ENCODE data around the gene SLC5A6. TPM values are rescaled to one million over a fixed set of nuclear protein-coding genes. Genes with fewer than 3 reads are reported as not detected.

SLC5A6 gene
- polyA plus RNA-seq, 1 donor from 2014 or later: 64.3 TPM

GRCh38 chr2:27152102-27152795, 59.8 kb downstream of the SLC5A6 start (continued):
- TF ChIP-seq SMC3 (conservative IDR thresholded peaks at IDR 0.05; ENCODE audit: poor library complexity): no peak
- TF ChIP-seq POLR2AphosphoS5 (IDR thresholded peaks at IDR 0.05): no peak
- TF ChIP-seq TAF1 (IDR thresholded peaks at IDR 0.05; ENCODE audit: low read depth): no peak
- no peak for TF ChIP-seq RAD21 (conservative IDR thresholded peaks at IDR 0.05)

- H3K9me2 ChIP-seq (ENCODE audit: insufficient read depth, low read length): no peaks in the 10 kb centered on the region
- H2AFZ ChIP-seq (ENCODE audit: low read depth, low read length): no peak overlapping the region
- no peak overlapping the region for H3K27ac ChIP-seq (ENCODE audit: low read length)
- no peaks in the 10 kb centered on the region for H4K20me1 ChIP-seq (ENCODE audit: insufficient read depth)
- no peak overlapping the region for H3K4me3 ChIP-seq (ENCODE audit: low read length)
- no peak overlapping the region for H3K9ac ChIP-seq (ENCODE audit: low read length)
- no peaks in the 10 kb centered on the region for H3K36me3 ChIP-seq (ENCODE audit: insufficient read depth, low read length)
- no peaks in the 10 kb centered on the region for H3K27me3 ChIP-seq (ENCODE audit: insufficient read depth, low read depth, low read length)
- H3K4me2 ChIP-seq (ENCODE audit: low read length): no peak overlapping the region
- H3F3A ChIP-seq (ENCODE audit: insufficient read depth, low read length, poor library complexity, severe bottlenecking): no peaks in the 10 kb centered on the region
- no peak for TF ChIP-seq POLR2AphosphoS5 (IDR thresholded peaks at IDR 0.05)
- no peak for TF ChIP-seq EZH2 (IDR thresholded peaks at IDR 0.05; ENCODE audit: borderline replicate concordance, insufficient read depth, low read length, poor library complexity, severe bottlenecking)
- no peaks in the 10 kb centered on the region for H3K9me3 ChIP-seq (ENCODE audit: low read length)
- no peaks in the 10 kb centered on the region for H3K79me2 ChIP-seq (replicated peaks; ENCODE audit: insufficient read depth, low read length)
Measured at GRCh38 chr2:27150639-27151230, 61.3 kb downstream of the SLC5A6 start.

Other genes starting within 250 kb of the SLC5A6 start
- 69.2 and 87.1 TPM in 2 replicates for gene MAPRE3, start 241.6 kb downstream of the SLC5A6 start, polyA plus RNA-seq
- 10.3 and 14.9 TPM in 2 replicates for gene TMEM214, start 179.3 kb downstream of the SLC5A6 start, polyA plus RNA-seq
- 34.3 and 39.1 TPM in 2 replicates for gene AGBL5, start 160.6 kb downstream of the SLC5A6 start, polyA plus RNA-seq
- gene OST4, start 140.6 kb downstream of the SLC5A6 start, polyA plus RNA-seq: 263 and 292 TPM in 2 replicates
- gene EMILIN1, start 133.7 kb downstream of the SLC5A6 start, polyA plus RNA-seq: 1.3 and 2.2 TPM in 2 replicates
- gene KHK, start 125.5 kb downstream of the SLC5A6 start, polyA plus RNA-seq: 3.1 and 4.1 TPM in 2 replicates
- 24.5 and 33.7 TPM in 2 replicates for gene CGREF1, start 93.1 kb downstream of the SLC5A6 start, polyA plus RNA-seq
- not detected in 2 replicates for gene ABHD1, start 88.5 kb downstream of the SLC5A6 start, polyA plus RNA-seq
- 121 and 123 TPM in 2 replicates for gene PREB, start 77.6 kb downstream of the SLC5A6 start, polyA plus RNA-seq
- gene PRR30, start 72.9 kb downstream of the SLC5A6 start, polyA plus RNA-seq: not detected in 2 replicates
- not detected in 2 replicates for gene TCF23, start 63.3 kb downstream of the SLC5A6 start, polyA plus RNA-seq
- gene ATRAID, start 227 bp downstream of the SLC5A6 start, polyA plus RNA-seq: 94.3 and 121 TPM in 2 replicates
- 14.2 and 22.8 TPM in 2 replicates for gene CAD, start 5.1 kb upstream of the SLC5A6 start, polyA plus RNA-seq
- gene SLC30A3, start 50.8 kb upstream of the SLC5A6 start, polyA plus RNA-seq: not detected in 2 replicates
- not detected in 2 replicates for gene DNAJC5G, start 63.2 kb upstream of the SLC5A6 start, polyA plus RNA-seq
- 0.28 TPM in 1 of 2 replicates, not detected in the other for gene TRIM54, start 70.2 kb upstream of the SLC5A6 start, polyA plus RNA-seq
- 3.1 and 9.0 TPM in 2 replicates for gene UCN, start 96.2 kb upstream of the SLC5A6 start, polyA plus RNA-seq
- gene MPV17, start 110.8 kb upstream of the SLC5A6 start, polyA plus RNA-seq: 79.6 and 104 TPM in 2 replicates
- gene GTF3C2, start 144.5 kb upstream of the SLC5A6 start, polyA plus RNA-seq: 27.8 and 37.2 TPM in 2 replicates
- 43.7 and 45.3 TPM in 2 replicates for gene EIF2B4, start 158.1 kb upstream of the SLC5A6 start, polyA plus RNA-seq
- gene SNX17, start 158.3 kb upstream of the SLC5A6 start, polyA plus RNA-seq: 69.8 and 86.9 TPM in 2 replicates
- 40.5 and 46.8 TPM in 2 replicates for gene ZNF513, start 168.5 kb upstream of the SLC5A6 start, polyA plus RNA-seq
- gene PPM1G, start 197.3 kb upstream of the SLC5A6 start, polyA plus RNA-seq: 99.0 and 107 TPM in 2 replicates
- 115 and 161 TPM in 2 replicates for gene NRBP1, start 216.4 kb upstream of the SLC5A6 start, polyA plus RNA-seq
- gene KRTCAP3, start 230.1 kb upstream of the SLC5A6 start, polyA plus RNA-seq: 2.3 and 4.0 TPM in 2 replicates